ENCODE data around the gene IFFO2.

DNA sequence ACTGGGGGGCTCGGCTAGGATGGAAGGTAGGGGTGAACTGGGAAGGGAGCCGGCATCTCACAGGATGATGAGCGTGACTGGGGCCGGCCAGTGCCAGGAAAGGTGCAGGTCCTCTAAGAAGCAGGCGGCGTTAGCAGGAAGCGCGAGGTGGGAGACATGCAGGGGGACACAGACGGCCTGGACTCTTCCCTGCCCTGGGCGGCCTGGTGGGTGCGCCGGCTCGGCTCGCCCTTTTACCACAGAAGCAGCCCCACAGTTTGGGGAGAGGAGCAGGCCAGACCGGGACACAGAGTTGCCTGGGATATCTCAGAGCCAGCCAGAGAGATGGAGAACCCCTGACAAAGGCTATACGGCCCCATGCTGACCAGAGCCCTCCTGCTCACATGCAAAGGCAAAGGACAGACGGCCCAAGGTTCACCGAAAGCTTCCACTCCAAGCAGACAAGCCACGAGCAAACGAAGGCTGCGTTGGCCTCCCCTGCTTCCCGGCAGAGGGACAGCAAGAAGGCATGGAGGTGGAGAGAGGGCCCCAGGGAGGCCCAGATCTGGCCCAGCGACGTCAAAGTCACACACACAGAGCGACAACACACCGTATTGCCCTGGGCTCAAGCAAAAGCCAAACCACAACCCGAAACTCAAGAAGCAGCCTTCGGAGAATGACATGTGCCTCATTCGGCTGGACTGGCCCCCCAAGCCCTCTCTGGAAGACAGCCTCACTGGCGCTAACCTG is 39.2 kb downstream of the IFFO2 start:
- TF ChIP-seq, protein P1, sequence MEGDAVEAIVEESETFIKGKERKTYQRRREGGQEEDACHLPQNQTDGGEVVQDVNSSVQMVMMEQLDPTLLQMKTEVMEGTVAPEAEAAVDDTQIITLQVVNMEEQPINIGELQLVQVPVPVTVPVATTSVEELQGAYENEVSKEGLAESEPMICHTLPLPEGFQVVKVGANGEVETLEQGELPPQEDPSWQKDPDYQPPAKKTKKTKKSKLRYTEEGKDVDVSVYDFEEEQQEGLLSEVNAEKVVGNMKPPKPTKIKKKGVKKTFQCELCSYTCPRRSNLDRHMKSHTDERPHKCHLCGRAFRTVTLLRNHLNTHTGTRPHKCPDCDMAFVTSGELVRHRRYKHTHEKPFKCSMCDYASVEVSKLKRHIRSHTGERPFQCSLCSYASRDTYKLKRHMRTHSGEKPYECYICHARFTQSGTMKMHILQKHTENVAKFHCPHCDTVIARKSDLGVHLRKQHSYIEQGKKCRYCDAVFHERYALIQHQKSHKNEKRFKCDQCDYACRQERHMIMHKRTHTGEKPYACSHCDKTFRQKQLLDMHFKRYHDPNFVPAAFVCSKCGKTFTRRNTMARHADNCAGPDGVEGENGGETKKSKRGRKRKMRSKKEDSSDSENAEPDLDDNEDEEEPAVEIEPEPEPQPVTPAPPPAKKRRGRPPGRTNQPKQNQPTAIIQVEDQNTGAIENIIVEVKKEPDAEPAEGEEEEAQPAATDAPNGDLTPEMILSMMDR (conservative IDR thresholded peaks at IDR 0.05) = no peak
- TF ChIP-seq EZH2 (IDR thresholded peaks at IDR 0.05; ENCODE audit: low read depth) = no peak

All from PC-9 (cell line).